Hematopoietic multipotent progenitor cell treated with erythropoietin and hydrocortisone succinate and interleukin-3 and kit ligand, for 8 days (in vitro differentiated cells): ENCODE data around the gene HLA-DMB.

Experiments used
- DNase-seq: peaks from one replicate; pipeline ENCODE4 v3.0.0-alpha.2; 2015

HLA-DMB gene

GRCh38 chr6:32905078-32905477 lies 35.8 kb downstream of the HLA-DMB start:
- no peak for DNase-seq

DNA sequence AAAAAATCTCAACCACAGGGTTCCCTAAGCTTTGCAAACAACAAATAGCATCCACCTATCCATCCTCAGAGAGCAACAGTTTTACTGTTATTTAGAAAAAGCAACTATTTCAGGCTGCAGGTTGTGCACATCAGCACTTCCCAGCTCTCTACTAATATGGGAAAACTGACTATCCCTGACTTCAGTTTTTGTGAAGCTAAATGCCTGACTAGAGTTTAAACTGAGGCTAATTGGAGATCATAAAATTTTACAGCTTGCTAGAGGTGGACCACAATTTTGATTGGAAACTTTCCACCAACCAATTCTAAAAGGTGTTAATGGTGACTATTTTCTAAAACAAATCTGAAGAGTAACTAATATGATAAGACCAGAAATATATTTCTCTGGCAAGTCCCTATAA lies 36.9 kb downstream of the HLA-DMB start:
- no peak for DNase-seq

DNA sequence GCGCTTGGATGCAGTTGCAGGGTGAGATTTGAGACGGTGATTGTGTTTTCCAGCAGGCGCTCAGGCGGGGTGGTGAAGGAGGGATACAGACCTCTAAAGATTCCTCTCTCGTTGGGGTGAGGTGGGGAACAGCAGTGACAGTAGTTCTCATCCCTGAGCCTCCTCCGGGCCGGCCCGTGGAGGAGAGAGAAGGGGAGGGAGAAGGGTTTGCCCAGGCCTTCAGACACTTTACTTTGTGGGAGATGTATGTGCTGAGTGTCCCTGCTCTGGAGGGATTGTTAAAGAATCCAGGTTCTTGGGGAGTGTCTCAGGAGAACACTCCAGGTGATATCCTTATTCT lies 45.9 kb downstream of the HLA-DMB start:
- DNase-seq = no peak

GRCh38 chr6:32894085-32895005 lies 46.5 kb downstream of the HLA-DMB start:
- DNase-seq = peak; percentile 92

DNA sequence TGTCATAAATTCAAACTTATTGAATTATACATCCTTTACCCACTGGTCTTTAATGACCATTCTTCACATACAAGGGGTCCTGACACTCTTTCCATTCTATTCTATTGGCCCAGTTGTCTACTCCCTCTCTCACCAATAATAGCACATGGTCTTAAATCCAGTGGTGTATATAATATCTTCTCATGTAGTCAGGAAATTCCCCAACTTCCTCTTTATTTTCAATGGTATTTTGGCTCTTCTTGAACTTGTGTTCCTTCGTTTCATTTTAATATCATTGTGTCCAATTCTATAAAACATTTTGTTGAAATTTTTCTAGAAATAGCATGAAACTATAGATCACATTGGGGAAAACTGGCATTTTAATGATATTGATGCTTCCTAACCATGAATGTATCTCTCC lies 50.0 kb downstream of the HLA-DMB start:
- no peak for DNase-seq

DNA sequence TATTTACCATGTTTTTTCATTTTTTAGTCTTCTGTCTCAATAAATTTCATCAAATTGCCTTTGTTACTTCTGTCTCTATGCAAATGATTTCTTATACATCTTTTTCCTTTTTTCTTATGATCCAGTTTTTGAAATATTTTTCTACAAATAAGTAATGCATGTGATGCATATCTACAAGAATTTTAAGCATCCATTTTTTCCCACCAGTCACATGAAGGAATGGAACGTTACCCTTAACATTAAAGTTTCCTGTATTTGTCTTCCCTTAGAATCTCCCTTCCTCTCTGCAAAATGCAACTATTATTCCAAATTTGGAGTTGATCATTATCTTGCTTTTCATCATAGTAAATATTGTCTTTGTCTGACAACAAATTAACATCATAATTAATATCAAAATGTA lies 51.3 kb downstream of the HLA-DMB start:
- DNase-seq = no peak

GRCh38 chr6:32888576-32888975 lies 52.3 kb downstream of the HLA-DMB start:
- no peak for DNase-seq

- DNase-seq = no peak
Observed at GRCh38 chr6:32887616-32888015, 53.2 kb downstream of the HLA-DMB start.

- no peak for DNase-seq
Observed at GRCh38 chr6:32886681-32887383, 54.0 kb downstream of the HLA-DMB start.

DNA sequence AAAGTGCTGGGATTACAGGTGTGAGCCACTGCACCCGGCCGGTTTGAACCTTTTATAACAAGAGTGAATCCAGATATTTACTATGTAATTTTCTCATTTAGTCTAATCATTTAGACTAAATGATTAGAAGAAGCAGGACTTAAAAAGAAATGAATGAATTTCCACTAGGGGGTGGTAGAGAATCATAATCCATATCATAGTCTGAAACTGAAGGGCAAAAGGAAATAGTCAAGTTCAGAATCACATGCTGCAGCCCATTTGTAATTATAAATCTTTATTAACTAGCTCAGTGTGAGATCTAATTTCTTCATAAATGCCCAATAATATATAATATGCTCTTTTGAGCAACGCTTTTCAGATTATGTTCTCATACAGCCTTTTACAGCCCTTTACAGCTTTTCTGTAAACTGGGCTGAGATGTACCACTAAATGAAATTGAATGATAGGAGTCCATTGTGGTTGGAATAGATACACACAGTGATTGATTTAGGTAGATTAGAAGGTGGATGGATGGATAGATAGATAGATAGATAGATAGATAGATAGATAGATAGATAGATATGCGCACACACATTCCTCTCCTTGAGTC lies 55.0 kb downstream of the HLA-DMB start:
- DNase-seq = peak; percentile 87
